ENCODE measurements around the gene ATF7IP2. TPM values are rescaled to one million over a fixed set of nuclear protein-coding genes. Genes with fewer than 3 reads are reported as not detected.
"Not testable (repeated sequence)": the region's sequence is repeated elsewhere in the genome, so short reads cannot be mapped to it uniquely, and the experiment has no call there.

ATF7IP2 gene
- total RNA-seq, 1 donor from 2014 or later = 43.0 TPM

DNA sequence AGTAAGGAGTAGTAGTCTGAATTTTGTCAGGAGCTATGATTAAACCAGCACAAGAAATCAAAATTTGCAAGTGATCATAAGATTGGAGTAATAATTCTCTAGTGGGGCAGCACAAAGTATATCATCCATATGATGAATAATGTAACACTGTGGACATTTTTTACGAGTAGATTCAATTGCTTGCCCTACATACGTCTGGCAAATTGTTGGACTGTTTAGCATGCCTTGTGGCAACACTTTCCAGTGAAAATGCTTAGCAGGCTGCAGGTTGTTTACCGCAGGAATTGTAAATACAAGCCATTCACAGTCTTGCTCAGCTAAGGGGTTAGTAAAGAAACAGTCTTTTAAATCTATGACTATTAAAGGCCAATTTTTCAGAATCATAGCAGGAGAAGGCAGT is 35.7 kb downstream of the ATF7IP2 start:
- no peak for DNase-seq (ENCODE audit: missing footprints)
- no peak for ATAC-seq
- intact Hi-C loops (cut with DNase I) = no loop called here

DNA sequence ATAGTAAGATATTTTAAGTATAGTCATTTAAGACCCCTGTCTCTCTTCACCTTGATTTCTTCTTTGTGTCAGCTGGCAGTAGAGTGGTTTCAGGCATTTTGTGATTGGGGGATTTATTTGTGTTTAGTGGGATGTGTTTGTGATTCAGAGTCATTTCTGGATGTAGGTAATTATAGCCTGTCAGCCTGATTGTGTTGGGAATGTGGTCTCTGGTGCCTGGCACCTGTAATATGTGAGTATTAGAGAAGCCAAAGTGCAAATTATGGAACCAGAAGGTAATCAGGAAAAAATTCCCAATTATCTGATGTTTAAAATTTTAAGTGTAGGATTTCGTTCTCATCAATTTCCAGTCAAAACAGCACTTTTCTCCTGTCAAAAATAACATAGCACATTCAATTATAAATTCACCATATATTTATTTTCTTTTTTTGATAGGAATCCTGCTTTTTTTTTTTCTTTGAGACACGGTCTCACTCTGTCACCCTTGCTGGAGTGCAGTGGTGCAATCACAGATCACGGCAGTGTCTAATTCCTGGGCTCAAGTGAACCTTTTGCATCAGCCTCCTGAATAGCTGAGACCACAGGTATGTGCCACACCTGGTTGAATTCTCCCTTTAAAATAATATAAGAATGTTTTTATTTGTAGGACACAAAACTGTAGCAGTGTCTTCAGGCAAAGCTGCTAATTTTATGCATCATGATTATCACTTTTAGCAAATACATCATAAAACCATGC is 42.7 kb downstream of the ATF7IP2 start:
- DNase-seq (ENCODE audit: missing footprints) = no peak
- ATAC-seq = no peak
- intact Hi-C loops (cut with DNase I) = no loop called here

DNA sequence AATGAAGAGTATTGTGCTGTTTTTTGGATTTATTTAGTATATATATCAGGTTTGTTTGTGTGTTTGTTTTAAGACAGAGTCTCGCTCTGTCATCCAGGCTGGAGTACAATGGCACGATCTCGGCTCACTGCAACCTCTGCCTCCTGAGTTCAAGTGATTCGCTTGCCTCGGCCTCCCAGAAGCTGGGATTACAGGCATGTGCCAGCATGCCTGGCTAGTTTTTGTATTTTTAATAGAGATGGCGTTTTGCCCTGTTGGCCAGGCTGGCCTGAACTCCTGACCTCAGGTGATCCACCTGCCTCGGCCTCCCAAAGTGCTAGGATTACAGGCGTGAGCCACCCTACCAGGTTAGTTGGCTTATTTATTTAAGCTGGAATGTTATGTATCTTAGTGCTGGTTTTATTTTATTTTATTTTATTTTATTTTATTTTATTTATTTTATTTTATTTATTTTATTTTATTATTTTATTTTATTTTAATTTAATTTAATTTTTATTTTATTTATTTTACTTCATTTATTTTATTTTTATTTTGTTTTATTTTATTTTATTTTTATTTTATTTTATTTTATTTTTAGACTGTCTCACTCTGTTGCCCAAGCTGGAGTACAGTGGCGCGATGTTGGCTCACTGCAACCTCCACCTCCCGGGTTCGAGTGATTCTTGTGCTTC is 43.6 kb downstream of the ATF7IP2 start:
- DNase-seq (ENCODE audit: missing footprints); intact Hi-C loops (cut with DNase I); ATAC-seq: not testable (repeated sequence)

DNA sequence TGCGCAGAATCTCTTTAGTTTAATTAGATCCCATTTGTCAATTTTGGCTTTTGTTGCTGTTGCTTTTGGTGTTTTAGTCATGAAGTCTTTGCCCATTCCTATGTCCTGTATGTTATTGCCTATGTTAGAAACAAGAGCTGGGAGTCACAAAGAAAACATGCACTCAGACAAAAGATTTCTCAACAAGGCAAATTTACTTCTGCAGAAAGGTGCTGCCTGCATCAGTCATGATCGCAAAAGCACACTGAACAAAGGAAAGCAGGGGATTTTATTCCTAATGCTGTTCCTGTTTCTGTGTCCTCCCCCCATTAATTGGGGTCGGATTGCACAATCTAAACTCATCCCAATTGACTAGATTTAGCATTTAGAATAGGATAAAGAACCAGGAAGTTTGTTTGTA is 55.9 kb downstream of the ATF7IP2 start:
- DNase-seq (ENCODE audit: missing footprints) (no peak), ATAC-seq (no peak)
- intact Hi-C loops (cut with DNase I) = no loop called here

DNA sequence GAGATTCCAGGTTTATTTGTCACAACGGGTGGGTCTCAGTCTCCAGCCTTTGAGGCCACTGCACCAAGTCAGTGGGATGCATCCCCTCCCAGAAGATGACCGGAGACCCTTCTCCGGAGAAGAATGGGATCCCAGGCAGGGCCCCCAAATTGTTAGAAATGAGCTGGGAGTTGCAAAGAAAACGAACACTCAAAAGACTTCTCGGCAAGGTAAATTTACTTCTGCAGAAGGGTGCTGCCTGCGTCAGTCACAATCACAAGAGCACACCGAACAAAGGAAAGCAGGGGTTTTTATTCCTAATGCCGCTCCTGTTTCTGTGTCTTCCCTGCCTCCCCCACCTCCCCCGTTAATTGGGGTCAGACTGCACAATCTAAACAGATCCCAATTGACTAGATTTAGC is 61.4 kb downstream of the ATF7IP2 start:
- ATAC-seq = no peak
- no peak for DNase-seq (ENCODE audit: missing footprints)
- intact Hi-C loops (cut with DNase I) = no loop called here

DNA sequence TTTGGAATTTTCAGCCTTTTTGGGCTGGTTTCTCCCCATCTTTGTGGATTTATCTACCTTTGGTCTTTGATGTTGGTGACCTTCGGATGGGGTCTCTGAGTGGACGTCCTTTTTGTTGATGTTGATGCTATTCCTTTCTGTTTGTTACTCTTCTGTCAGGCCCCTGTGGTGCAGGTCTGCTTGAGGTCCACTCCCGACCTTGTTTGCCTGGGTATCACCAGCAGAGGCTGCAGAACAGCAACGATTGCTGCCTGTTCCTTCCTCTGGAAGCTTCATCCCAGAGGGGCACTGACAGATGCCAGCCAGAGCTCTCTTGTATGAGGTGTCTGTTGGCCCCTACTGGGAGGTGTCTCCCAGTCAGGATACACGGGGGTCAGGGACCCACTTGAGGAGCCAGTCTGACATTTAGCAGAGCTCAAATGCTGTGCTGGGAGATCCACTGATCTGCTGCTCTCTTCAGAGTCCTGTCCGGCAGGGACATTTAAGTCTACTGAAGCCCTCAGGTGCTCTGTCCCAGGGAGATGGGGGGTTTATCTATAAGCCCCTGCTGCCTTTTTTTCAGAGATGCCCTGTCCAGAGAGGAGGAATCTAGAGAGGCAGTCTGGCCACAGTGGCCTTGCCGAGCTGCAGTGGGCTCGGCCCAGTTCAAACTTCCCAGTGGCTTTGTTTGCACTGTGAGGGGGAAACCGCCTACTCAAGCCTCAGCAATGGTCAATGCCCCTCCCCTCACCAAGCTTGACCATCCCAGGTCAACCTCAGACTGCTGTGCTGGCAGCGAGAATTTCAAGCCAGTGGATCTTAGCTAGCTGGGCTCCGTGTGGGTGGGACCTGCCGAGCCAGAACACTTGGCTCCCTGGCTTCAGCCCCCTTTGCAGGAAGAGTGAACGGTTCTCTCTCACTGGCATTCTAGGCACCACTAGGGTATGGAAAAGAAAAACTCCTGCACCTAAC is 66.6 kb downstream of the ATF7IP2 start:
- ATAC-seq; DNase-seq (ENCODE audit: missing footprints); intact Hi-C loops (cut with DNase I): not testable (repeated sequence)

DNA sequence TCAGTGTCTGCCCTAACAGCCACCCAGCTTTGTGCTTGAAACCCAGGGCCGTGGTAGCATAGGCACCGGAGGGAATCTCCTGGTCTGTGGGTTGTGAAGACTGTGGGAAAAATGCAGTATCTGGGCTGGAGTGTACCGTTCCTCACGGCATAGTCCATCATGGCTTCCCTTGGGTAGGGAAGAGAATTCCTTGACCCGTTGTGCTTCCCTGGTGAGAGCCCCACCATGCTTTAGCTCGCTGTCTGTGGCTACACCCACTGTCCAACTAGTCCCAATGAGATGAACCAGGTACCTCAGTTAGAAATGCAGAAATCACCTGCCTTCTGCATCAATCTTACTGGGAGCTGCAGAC is 67.3 kb downstream of the ATF7IP2 start:
- DNase-seq (ENCODE audit: missing footprints) = no peak
- no peak for ATAC-seq
- intact Hi-C loops (cut with DNase I) = no loop called here

DNA sequence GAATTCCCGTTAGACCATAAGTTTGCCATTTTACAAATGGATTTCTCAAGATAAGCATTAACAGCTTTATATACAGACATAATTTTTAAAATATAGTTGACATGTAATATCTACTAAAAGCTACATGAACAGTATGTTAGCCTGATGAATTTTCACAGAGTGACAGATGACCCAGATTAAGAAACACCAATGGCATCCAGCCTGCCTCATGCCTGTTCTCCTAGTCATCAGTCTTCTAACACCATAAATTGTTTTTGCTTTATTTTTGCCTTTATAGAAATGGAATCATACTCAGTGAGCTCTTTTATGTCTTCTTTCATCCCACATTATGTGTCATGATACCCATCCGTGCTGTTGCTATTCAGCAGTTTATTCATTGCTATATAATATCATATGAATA is 80.0 kb downstream of the ATF7IP2 start:
- DNase-seq (ENCODE audit: missing footprints) (no peak), ATAC-seq (no peak)
- intact Hi-C loops (cut with DNase I) = no loop called here

DNA sequence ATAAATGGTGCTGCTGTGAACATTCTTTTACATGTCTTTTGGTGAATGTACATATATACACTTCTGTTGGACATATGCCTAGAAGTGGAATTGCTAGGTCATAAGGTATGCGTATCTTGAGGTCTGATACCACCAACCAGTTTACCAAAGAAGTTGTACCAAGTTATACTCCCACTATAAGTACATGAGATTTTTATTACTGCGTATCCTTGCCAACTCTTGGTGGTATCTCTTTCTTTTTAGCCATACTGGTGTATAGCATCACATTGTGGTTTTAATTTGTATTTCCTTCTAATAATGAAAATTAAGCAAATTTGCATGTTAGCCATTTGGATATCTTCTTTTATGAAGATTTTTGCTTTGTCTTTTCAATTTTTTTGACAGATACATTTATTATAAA is 80.5 kb downstream of the ATF7IP2 start:
- intact Hi-C loops (cut with DNase I) = no loop called here
- ATAC-seq = no peak
- no peak for DNase-seq (ENCODE audit: missing footprints)

DNA sequence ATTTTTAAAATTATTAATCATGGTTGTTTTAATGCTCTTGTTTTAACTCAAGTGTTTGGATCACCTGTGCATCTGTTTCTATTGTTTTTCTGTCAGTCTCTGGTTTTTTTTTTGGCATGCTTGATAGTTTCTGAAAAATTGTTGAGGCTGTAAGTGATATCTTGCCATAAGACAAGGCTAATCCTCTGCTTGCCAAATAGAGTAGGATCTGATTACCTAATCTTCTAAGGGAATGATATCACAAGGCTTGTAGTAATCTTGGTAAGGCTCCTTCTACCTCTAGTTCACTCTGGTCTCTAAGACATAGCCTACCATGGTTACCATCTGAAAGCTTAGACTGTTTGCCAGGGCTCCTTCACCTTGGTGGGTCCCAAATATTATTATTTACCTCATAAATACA is 81.0 kb downstream of the ATF7IP2 start:
- ATAC-seq (no peak), DNase-seq (ENCODE audit: missing footprints) (no peak)
- intact Hi-C loops (cut with DNase I) = no loop called here

DNA sequence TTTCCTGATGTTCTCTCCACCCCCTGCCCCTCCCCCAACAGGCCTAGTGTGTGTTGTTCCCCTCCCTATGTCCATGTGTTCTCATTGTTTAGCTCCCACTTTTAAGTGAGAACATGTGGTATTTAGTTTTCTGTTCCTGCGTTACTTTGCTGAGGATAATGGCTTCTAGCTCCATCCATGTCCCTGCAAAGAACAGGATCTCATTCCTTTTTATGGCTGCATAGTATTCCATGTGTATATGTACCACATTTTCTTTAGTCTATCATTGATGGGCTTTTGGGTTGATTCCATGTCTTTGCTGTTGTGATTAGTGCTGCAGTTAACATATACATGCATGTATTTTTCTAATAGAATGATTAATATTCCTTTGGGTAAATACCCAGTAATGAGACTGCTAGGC is 90.8 kb downstream of the ATF7IP2 start:
- DNase-seq (ENCODE audit: missing footprints); ATAC-seq; intact Hi-C loops (cut with DNase I): not testable (repeated sequence)

DNA sequence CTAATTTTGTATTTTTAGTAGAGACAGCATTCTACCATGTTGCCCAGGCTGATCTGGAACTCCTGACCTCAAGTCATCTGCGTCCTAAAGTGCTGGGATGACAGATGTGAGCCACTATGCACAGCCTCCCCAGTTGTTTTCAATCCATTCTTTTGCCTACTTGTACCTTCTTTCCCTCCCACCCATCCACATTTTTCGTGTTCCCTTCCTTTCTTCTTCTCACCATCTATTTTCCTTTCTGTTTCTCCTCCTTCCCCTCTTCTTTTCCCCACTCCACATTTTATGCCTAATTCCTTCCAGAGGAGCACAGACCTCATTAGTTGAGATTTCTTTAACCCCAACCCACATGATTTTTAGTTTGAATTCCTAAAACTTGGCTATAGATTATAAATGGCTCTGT is 94.3 kb downstream of the ATF7IP2 start:
- intact Hi-C loops (cut with DNase I) = no loop called here
- DNase-seq (ENCODE audit: missing footprints) (no peak), ATAC-seq (no peak)

DNA sequence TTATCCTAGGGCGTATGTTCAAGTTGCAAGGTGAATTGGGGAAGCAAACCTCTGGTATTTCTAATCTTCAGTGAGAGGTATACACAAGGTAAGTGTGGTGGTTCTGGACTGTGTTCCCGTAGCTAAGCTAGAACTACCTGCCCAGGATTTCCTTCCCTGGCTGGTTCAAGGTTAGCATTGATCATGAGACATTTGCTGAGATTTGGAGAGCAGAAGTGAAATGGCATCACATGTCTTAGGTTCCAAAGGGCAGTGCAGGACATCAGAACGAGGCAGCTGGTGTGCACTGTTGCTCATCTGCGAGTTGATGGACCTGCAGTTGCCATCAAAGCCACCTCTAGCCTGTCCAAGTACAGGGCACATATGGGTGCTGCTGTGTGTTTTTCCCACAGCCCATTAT is 99.3 kb downstream of the ATF7IP2 start:
- ATAC-seq (no peak), DNase-seq (ENCODE audit: missing footprints) (no peak)
- intact Hi-C loops (cut with DNase I) = no loop called here

DNA sequence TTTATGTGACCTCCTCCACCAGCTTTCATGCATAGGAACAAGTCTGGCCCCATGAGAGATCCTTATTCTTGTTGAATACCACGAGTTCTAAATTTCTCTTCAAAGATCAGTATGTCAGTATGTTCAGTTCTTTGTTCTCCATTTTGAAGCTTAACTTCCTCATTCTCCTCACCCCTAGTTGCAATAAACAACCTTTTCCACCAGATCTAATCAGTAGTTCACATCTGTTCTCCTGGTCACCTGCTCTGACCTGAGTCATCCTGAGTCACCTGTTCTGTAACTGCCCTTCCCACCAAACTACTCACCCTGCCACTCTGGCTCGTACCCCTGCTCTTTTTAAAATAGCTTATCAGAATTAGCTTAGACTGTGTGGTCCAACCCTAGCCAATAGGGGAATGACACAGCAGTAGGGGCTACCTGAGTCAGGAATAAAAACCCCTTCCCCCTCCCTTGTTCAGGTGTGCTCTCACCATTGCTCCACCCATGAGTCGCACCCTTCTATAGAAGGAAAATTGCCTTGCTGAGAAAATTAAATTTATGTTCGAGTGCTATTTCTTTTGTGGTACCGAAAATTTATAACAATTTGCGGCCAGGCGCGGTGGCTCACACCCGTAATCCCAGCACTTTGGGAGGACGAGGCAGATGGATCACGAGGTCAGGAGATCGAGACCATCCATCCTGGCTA is 100.0 kb downstream of the ATF7IP2 start:
- no peak for ATAC-seq
- intact Hi-C loops (cut with DNase I) = no loop called here
- no peak for DNase-seq (ENCODE audit: missing footprints)

DNA sequence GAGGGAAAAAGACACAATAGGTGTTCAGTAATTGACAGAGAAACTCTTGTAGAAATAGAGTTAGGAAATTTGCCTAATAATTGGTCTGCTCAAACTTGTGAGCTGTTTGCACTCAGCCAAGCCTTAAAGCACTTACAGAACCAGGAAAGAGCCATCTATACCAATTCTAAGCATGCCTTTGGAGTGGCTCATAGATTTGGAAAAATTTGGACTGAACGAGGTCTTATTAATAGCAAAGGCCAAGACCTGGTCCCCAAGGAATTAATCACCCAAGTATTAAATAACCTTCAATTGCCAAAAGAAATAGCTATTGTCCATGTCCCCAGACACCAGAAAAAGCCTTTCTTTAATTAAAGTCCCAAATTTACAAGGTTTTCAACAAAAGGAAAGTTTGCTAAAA is 104.3 kb downstream of the ATF7IP2 start:
- DNase-seq (ENCODE audit: missing footprints) (no peak), ATAC-seq (no peak)
- intact Hi-C loops (cut with DNase I) = no loop called here

DNA sequence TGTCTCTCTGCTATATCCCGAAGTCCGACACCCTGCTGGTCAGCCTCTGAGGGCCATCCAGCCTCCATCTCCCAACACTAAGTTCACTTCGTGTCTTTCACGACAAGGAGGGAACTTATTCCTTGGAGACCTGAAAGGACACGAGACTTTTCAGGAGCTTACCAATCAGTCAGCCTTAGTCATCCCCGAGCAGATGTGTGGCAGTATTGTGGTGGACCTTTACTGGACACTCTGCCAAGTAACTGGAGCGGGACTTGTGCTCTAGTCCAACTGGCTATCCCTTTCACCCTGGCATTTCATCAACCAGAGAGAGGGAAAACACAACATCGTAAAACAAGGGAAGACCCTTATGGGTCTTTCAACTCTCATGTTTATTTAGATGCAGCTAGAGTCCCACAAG is 107.4 kb downstream of the ATF7IP2 start:
- DNase-seq (ENCODE audit: missing footprints) (no peak), ATAC-seq (no peak)
- intact Hi-C loops (cut with DNase I) = no loop called here

DNA sequence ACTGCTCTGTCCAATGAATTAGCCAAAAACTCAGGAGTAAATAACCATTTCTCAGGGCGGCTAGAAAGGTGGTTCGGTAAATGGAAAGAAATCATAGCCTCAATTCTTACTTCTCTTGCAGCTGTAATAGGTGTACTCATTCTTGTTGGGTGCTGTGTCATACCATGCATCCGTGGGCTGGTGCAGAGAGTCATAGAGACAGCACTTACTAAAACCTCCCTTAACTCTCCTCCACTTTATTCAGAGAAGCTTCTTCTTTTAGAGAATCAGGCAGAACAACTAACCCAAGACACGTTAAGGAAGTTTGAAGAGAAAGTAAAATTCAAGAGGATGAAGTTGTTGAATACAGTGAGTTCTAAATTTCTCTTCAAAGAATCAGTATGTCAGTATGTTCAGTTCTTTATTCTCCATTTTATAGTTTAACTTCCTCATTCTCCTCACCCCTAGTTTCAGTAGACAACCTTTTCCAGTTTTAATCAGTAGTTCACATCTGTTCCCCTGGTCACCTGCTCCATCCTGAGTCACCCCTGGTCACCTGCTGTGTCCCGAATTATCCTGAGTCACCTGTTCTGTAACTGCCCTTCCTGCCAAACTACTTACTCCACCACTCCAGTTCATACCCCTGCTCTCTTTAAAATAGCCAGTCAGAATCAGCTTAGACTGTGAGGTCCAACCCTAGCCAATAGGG is 108.6 kb downstream of the ATF7IP2 start:
- intact Hi-C loops (cut with DNase I) = no loop called here
- no peak for DNase-seq (ENCODE audit: missing footprints)
- no peak for ATAC-seq

DNA sequence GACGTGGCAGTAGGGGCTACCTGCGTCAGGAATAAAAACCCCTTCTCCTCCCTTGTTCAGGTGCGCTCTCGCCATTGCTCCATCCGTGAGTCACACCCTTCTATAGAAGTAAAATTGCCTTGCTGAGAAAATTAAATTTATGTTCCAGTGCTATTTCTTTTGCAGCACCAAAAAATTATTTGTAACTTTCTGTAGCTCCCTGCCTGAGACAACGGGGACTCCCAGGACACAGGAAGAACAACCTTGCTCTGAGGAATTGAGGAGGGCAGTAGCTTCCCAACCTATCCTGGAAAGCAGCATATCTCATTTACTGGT is 109.1 kb downstream of the ATF7IP2 start:
- ATAC-seq (no peak), DNase-seq (ENCODE audit: missing footprints) (no peak)
- intact Hi-C loops (cut with DNase I) = no loop called here

All from Right ventricle myocardium inferior (tissue), 1 donor.